Ovary (tissue), 3 donors: ENCODE measurements around the gene MIA.
"Not testable (repeated sequence)": the region's sequence is repeated elsewhere in the genome, so short reads cannot be mapped to it uniquely, and the experiment has no call there.

ENCODE experiments used
- EP300 ChIP-seq: sonication (generic); formaldehyde crosslinking; IDR thresholded peaks from one replicate; pipeline ENCODE4 v1.6.1; 2017; ENCODE audit warnings: antibody characterized with exemption
- POLR2A ChIP-seq: fragments of 450-650 bp; IDR thresholded peaks from one replicate; pipeline ENCODE4 v1.6.1; 2017; ENCODE audit warnings: antibody characterized with exemption, mild to moderate bottlenecking, moderate library complexity
- TF ChIP-seq, protein P1 (sequence below), 3 donors: fragments of 450-650 bp in 2 of 3; fragments of 200-600 bp in 1 of 3; IDR thresholded peaks; one replicate each; pipeline versions ENCODE4 v1.5.1 to v1.8.0; 2016 to 2022; ENCODE audit warnings: antibody characterized with exemption in 3 of 3, mild to moderate bottlenecking in 1 of 3
- donor health status: DM: no; HTN: no; CAD: no.

GRCh38 chr19:40826699-40827385 lies 51.5 kb downstream of the MIA start:
- not testable (repeated sequence) for TF ChIP-seq POLR2A, EP300
- TF ChIP-seq, protein P1, sequence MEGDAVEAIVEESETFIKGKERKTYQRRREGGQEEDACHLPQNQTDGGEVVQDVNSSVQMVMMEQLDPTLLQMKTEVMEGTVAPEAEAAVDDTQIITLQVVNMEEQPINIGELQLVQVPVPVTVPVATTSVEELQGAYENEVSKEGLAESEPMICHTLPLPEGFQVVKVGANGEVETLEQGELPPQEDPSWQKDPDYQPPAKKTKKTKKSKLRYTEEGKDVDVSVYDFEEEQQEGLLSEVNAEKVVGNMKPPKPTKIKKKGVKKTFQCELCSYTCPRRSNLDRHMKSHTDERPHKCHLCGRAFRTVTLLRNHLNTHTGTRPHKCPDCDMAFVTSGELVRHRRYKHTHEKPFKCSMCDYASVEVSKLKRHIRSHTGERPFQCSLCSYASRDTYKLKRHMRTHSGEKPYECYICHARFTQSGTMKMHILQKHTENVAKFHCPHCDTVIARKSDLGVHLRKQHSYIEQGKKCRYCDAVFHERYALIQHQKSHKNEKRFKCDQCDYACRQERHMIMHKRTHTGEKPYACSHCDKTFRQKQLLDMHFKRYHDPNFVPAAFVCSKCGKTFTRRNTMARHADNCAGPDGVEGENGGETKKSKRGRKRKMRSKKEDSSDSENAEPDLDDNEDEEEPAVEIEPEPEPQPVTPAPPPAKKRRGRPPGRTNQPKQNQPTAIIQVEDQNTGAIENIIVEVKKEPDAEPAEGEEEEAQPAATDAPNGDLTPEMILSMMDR (IDR thresholded peaks at IDR 0.05), result not testable (repeated sequence)
